Fibroblast of pulmonary artery (primary cell): Measurements from ENCODE around the gene PDE4D.

Source experiments
- DNase-seq: peaks from one replicate; pipeline ENCODE4 v3.0.0-alpha.2; 2010; ENCODE audit warnings: low read depth
- H3K4me3 ChIP-seq: replicated peaks from 2 replicates; pipeline ENCODE4 v1.5.1; 2011; ENCODE audit warnings: low read depth, mild to moderate bottlenecking, control low read depth, low read length, moderate library complexity
- TF ChIP-seq, protein P1 (sequence below): IDR thresholded peaks from 2 replicates; pipeline ENCODE4 v1.5.1; 2011; ENCODE audit warnings: mild to moderate bottlenecking, control low read depth, low read length, inconsistent platforms; ENCODE audit errors: missing control alignments

The PDE4D gene

GRCh38 chr5:59354274-59354673 lies 539.3 kb downstream of the PDE4D start:
- H3K4me3 ChIP-seq, result no peak overlapping the region
- DNase-seq, result no peak
- TF ChIP-seq, protein P1, sequence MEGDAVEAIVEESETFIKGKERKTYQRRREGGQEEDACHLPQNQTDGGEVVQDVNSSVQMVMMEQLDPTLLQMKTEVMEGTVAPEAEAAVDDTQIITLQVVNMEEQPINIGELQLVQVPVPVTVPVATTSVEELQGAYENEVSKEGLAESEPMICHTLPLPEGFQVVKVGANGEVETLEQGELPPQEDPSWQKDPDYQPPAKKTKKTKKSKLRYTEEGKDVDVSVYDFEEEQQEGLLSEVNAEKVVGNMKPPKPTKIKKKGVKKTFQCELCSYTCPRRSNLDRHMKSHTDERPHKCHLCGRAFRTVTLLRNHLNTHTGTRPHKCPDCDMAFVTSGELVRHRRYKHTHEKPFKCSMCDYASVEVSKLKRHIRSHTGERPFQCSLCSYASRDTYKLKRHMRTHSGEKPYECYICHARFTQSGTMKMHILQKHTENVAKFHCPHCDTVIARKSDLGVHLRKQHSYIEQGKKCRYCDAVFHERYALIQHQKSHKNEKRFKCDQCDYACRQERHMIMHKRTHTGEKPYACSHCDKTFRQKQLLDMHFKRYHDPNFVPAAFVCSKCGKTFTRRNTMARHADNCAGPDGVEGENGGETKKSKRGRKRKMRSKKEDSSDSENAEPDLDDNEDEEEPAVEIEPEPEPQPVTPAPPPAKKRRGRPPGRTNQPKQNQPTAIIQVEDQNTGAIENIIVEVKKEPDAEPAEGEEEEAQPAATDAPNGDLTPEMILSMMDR, result no peak

- TF ChIP-seq, protein P1, result peak; percentile 39
- no peak overlapping the region for H3K4me3 ChIP-seq
- peak; percentile 70 for DNase-seq
Observed at GRCh38 chr5:59351076-59351794, 542.3 kb downstream of the PDE4D start.

DNA sequence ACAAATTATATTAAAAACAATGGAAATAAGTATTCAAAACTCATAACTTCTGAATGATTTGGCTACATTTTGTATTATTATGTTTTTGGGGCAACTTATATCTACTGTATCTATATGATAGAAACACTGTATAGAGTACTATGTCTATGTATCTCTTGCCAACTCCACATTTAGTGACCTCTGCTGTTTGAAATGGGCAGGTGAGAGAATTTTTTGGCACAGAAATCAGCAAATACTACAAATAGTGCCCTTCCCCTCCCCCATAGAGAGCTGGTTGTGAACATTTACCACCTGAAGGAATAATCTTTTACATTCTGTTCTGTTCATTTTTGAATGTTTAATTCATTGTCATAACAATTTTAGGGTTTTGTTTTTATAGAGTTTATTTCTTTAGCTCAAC lies 545.3 kb downstream of the PDE4D start:
- DNase-seq, result no peak
- TF ChIP-seq, protein P1, result no peak
- no peak overlapping the region for H3K4me3 ChIP-seq

DNA sequence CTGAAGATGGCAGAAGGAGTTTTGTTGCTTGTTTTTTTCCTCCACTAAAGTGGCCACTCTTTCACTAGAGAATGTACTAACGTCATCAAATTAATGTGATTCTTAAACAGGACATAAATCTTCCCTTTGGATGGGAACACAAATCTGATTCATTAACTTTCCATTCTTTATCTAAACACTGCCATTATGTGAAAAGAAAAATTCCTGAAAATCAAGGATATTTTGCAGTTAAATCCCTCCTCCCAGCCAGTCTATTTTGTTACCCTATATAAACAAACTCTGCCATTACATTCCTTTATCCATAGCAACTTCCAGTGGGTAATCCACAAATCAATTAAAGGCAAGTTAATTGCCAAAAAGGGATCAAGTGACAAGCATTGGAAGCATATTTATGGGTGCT lies 546.5 kb downstream of the PDE4D start:
- TF ChIP-seq, protein P1, result no peak
- no peak for DNase-seq
- H3K4me3 ChIP-seq, result no peak overlapping the region

DNA sequence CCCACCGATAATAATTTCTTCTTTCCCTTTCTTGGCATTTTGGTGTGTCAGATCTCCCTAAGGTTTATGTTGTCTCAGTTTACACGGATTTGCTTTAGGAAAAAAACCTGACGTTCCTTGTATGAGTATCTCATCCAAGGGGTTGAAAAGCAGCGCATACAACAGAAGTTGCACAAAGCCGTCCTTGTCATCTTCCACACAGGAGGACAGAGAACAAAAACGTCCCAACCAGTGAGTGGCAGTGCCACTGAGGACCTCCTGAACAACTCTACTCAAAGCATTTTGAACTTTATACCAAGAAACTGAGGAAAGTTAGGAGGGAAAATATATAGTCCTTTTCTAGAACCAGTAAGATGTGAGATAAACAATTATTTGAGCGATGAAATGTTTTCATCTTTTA lies 547.0 kb downstream of the PDE4D start:
- TF ChIP-seq, protein P1, result no peak
- no peak for DNase-seq
- H3K4me3 ChIP-seq, result no peak overlapping the region

- TF ChIP-seq, protein P1, result no peak
- no peak for DNase-seq
- no peak overlapping the region for H3K4me3 ChIP-seq
Observed at GRCh38 chr5:59342181-59342580, 551.3 kb downstream of the PDE4D start.

DNA sequence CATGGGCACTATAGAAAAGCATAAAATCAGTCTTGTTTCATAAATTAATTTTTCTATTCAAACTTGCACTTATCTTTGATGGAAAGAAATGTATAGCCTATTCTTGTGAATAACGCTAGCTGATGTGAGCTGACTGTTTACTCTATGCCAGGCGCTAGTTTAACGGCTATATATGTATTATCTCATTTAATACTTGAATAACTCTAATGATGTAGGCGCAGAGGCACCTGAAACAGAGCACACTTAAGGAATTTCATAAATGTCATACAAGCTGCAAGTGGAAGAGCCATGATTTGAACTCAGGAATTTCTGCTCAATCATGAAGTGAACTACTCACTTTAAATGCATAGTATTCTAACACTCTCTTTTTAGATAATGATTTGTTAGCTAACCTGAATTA lies 551.8 kb downstream of the PDE4D start:
- H3K4me3 ChIP-seq, result no peak overlapping the region
- DNase-seq, result no peak
- TF ChIP-seq, protein P1, result no peak
